ENCODE results near the gene ENTPD7. TPM values are rescaled to one million over a fixed set of nuclear protein-coding genes. Genes with fewer than 3 reads are reported as not detected.

ENTPD7 gene
- total RNA-seq, 2 donors from 2014 or later: 23.8 to 26.4 TPM

GRCh38 chr10:99672884-99673283, 13.6 kb downstream of the ENTPD7 start:
- Mint-ChIP-seq H3K9me3 (no peaks in the 10 kb centered on the region), H3K36me3 (ENCODE audit: low read depth) (peaks cover 21% of the 10 kb centered on the region), H3K4me3 (no peak overlapping the region), H3K27ac (no peak overlapping the region), H3K27me3 (ENCODE audit: insufficient read depth) (no peaks in the 10 kb centered on the region), H3K4me1 (peaks cover 2% of the 10 kb centered on the region)
- Histone ChIP-seq H3K4me1 (ENCODE audit: control insufficient read depth, insufficient read depth, low read length) (no peaks in the 10 kb centered on the region), H3K27me3 (ENCODE audit: control insufficient read depth, insufficient read depth, low read length, poor library complexity, severe bottlenecking) (no peaks in the 10 kb centered on the region), H3K36me3 (ENCODE audit: control insufficient read depth, insufficient read depth, low read length) (peaks cover 38% of the 10 kb centered on the region), H3K9me3 (ENCODE audit: control insufficient read depth, low read length) (no peaks in the 10 kb centered on the region), H3K4me3 (ENCODE audit: low read length) (no peak overlapping the region), H3K9ac (ENCODE audit: extremely low read depth, low read length, poor library complexity, severe bottlenecking) (no peak overlapping the region), H3K27ac (ENCODE audit: low read depth, low read length) (no peak overlapping the region)
- no peak for TF ChIP-seq CTCF (conservative IDR thresholded peaks at IDR 0.05)
- no peak for DNase-seq
- WGBS, 2 experiments (ENCODE audit: insufficient coverage in 1 of 2, insufficient read length in 1 of 2): 78 to 89% methylated on average over 1 to 2 of the region's 2 CpGs

GRCh38 chr10:99673492-99673891, 14.2 kb downstream of the ENTPD7 start:
- H3K4me1 Mint-ChIP-seq: peaks cover 2% of the 10 kb centered on the region
- 0 to 50% methylated on average over 1 to 2 of the region's 2 CpGs for WGBS, 2 experiments (ENCODE audit: insufficient coverage in 1 of 2, insufficient read length in 1 of 2)
- H3K4me1 ChIP-seq (ENCODE audit: control insufficient read depth, insufficient read depth, low read length): no peaks in the 10 kb centered on the region
- H3K9ac ChIP-seq (ENCODE audit: extremely low read depth, low read length, poor library complexity, severe bottlenecking): no peak overlapping the region
- no peaks in the 10 kb centered on the region for H3K9me3 ChIP-seq (ENCODE audit: control insufficient read depth, low read length)
- H3K4me3 Mint-ChIP-seq: no peak overlapping the region
- H3K27ac ChIP-seq (ENCODE audit: low read depth, low read length): no peak overlapping the region
- H3K27me3 Mint-ChIP-seq (ENCODE audit: insufficient read depth): no peaks in the 10 kb centered on the region
- H3K9me3 Mint-ChIP-seq: no peaks in the 10 kb centered on the region
- H3K36me3 ChIP-seq (ENCODE audit: control insufficient read depth, insufficient read depth, low read length): peaks cover 38% of the 10 kb centered on the region
- no peak for DNase-seq
- peaks cover 19% of the 10 kb centered on the region for H3K36me3 Mint-ChIP-seq (ENCODE audit: low read depth)
- no peak overlapping the region for H3K27ac Mint-ChIP-seq
- no peak for TF ChIP-seq CTCF (conservative IDR thresholded peaks at IDR 0.05)
- no peak overlapping the region for H3K4me3 ChIP-seq (ENCODE audit: low read length)
- H3K27me3 ChIP-seq (ENCODE audit: control insufficient read depth, insufficient read depth, low read length, poor library complexity, severe bottlenecking): no peaks in the 10 kb centered on the region

GRCh38 chr10:99674762-99675161, 15.5 kb downstream of the ENTPD7 start:
- Mint-ChIP-seq H3K9me3 (no peaks in the 10 kb centered on the region), H3K4me1 (peaks cover 2% of the 10 kb centered on the region), H3K4me3 (no peak overlapping the region), H3K27ac (no peak overlapping the region), H3K36me3 (ENCODE audit: low read depth) (peaks cover 28% of the 10 kb centered on the region), H3K27me3 (ENCODE audit: insufficient read depth) (no peaks in the 10 kb centered on the region)
- Histone ChIP-seq H3K4me1 (ENCODE audit: control insufficient read depth, insufficient read depth, low read length) (no peaks in the 10 kb centered on the region), H3K27ac (ENCODE audit: low read depth, low read length) (no peak overlapping the region), H3K9me3 (ENCODE audit: control insufficient read depth, low read length) (no peaks in the 10 kb centered on the region), H3K4me3 (ENCODE audit: low read length) (no peak overlapping the region), H3K36me3 (ENCODE audit: control insufficient read depth, insufficient read depth, low read length) (peaks cover 38% of the 10 kb centered on the region), H3K27me3 (ENCODE audit: control insufficient read depth, insufficient read depth, low read length, poor library complexity, severe bottlenecking) (no peaks in the 10 kb centered on the region), H3K9ac (ENCODE audit: extremely low read depth, low read length, poor library complexity, severe bottlenecking) (no peak overlapping the region)
- WGBS, 2 experiments (ENCODE audit: insufficient coverage in 1 of 2, insufficient read length in 1 of 2): 94% methylated on average over 1 of the region's 1 CpG; no CpG with 5 or more reads in 1 of the 2 experiments
- no peak for TF ChIP-seq CTCF (conservative IDR thresholded peaks at IDR 0.05)
- no peak for DNase-seq

Data from endodermal cell (in vitro differentiated cells).